Activated CD4-positive, CD25-positive, alpha-beta regulatory T cell (primary cell): ENCODE measurements around the gene ZNF224.

Experiments
- DNase-seq, 4 experiments: peaks; one replicate each; lab custom pipeline; 2025; lab: John Stamatoyannopoulos, UW

The ZNF224 gene

GRCh38 chr19:44131955-44132354 is 37.8 kb downstream of the ZNF224 start:
- no peak for DNase-seq

- DNase-seq: peak; percentile 31 to 42 (median 34)
Observed at GRCh38 chr19:44141191-44142058, 47.3 kb downstream of the ZNF224 start, which contains the start of gene ZNF234. TSS of gene ZNF234 (plus strand) at chr19:44141554. CDS start at chr19:44144633, 3,079 bp downstream.

GRCh38 chr19:44142059-44142433 is 47.9 kb downstream of the ZNF224 start:
- DNase-seq: no peak

- no peak for DNase-seq
Observed at GRCh38 chr19:44149776-44150175, 55.6 kb downstream of the ZNF224 start.

GRCh38 chr19:44151491-44151890 is 57.3 kb downstream of the ZNF224 start:
- DNase-seq: no peak

GRCh38 chr19:44156475-44156874 is 62.3 kb downstream of the ZNF224 start:
- no peak for DNase-seq
